Sigmoid colon (tissue), 4 donors: ENCODE measurements around the gene HDAC7.

Experiments used
- CTCF ChIP-seq, 4 experiments: fragments of 450-650 bp in 3 of 4; fragments of 200-600 bp in 1 of 4; IDR thresholded peaks; one replicate each; pipeline ENCODE4 v1.5.1; 2016 to 2019; ENCODE audit warnings: antibody characterized with exemption in 4 of 4, mild to moderate bottlenecking in 3 of 4, moderate library complexity in 2 of 4
- EP300 ChIP-seq, 4 donors: sonication (generic); formaldehyde crosslinking; IDR thresholded peaks; one replicate each; pipeline ENCODE4 v1.6.1; 2017; ENCODE audit warnings: antibody characterized with exemption in 4 of 4
- POLR2A ChIP-seq, 2 donors: fragments of 450-650 bp; IDR thresholded peaks; one replicate each; pipeline ENCODE4 v1.6.1; 2016; ENCODE audit warnings: antibody characterized with exemption in 2 of 2, mild to moderate bottlenecking in 2 of 2, moderate library complexity in 2 of 2

DNA sequence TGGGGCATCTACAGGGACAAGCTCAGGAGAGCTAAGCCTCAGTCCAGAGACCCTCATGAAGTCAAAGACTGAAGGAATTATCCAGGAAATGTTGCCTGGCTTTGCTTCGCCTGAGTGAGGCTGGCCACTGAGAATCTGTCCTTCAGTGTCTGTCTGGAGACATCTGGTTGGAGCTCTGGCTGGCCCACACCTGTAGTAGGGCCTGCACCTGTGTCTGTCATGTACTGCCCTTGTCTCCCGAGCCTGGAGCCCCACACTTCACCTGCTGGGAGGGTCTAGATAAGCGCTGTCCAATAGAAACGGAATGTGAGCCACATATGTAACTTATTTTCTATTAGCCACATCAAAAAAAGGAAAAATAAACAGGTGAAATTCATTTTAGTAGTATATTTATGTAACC, 9.9 kb upstream of the HDAC7 start:
- no peak for TF ChIP-seq EP300 (IDR thresholded peaks at IDR 0.05)
- TF ChIP-seq CTCF (IDR thresholded peaks at IDR 0.05) = no peak
- TF ChIP-seq POLR2A (IDR thresholded peaks at IDR 0.05) = no peak
